Fibroblast of pulmonary artery (primary cell): ENCODE results near the gene TMTC1.
"Not testable (repeated sequence)": the region's sequence is repeated elsewhere in the genome, so short reads cannot be mapped to it uniquely, and the experiment has no call there.

ENCODE experiments used
- DNase-seq: peaks from one replicate; pipeline ENCODE4 v3.0.0-alpha.2; 2010; ENCODE audit warnings: low read depth
- H3K4me3 ChIP-seq: replicated peaks from 2 replicates; pipeline ENCODE4 v1.5.1; 2011; ENCODE audit warnings: low read depth, mild to moderate bottlenecking, control low read depth, low read length, moderate library complexity
- TF ChIP-seq, protein P1 (sequence below): IDR thresholded peaks from 2 replicates; pipeline ENCODE4 v1.5.1; 2011; ENCODE audit warnings: mild to moderate bottlenecking, control low read depth, low read length, inconsistent platforms; ENCODE audit errors: missing control alignments

Gene TMTC1

DNA sequence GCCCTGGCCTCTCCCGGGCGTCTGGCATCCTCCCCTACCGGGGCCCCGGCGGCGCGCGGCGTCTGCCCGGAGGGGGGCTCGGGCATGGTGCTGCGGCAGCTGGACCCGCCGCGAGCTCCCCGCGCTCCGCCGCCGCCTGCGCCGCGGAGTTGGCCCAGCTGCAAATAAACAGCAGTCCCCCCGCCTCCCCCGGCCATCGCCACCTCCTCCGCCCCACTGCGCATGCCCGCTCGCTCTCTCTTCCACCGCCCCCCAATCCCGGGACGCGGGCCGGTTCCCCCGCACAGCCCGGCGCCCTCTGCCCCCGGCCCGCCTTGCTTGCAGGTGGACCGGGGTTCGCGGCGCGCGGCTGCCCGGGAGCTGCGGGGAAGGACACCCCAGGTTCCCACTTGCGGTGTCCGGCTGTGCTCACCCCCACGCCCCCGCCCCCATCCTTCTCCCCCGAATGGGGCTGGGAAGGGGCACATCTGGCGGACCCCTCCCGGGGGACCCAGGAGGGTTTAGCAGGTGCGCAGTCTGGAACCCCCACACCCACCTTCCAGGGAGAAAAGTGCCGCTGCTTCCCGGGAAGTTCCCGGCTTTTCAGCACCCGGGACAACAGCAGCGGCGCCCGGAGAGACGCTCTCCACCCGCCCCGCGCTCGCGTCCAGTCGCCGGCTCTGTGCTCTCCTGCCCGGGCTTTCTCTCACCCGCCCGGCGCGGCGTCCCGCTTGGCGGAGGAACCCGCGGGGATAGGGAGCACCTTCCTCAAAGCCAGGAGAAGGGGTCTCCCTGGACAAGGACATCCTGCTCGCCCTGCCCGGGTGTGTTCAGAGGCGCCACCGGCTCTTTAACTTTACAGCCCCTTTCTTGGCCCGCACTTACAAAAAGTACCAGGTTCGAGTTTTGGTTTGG, at the start of gene TMTC1:
Gene TMTC1, minus strand, starts transcription at position 170 of the 894 bp plus-strand sequence. CDS start 191 bp downstream, outside the sequence.
- peak; percentile 71 for DNase-seq
- TF ChIP-seq, protein P1, sequence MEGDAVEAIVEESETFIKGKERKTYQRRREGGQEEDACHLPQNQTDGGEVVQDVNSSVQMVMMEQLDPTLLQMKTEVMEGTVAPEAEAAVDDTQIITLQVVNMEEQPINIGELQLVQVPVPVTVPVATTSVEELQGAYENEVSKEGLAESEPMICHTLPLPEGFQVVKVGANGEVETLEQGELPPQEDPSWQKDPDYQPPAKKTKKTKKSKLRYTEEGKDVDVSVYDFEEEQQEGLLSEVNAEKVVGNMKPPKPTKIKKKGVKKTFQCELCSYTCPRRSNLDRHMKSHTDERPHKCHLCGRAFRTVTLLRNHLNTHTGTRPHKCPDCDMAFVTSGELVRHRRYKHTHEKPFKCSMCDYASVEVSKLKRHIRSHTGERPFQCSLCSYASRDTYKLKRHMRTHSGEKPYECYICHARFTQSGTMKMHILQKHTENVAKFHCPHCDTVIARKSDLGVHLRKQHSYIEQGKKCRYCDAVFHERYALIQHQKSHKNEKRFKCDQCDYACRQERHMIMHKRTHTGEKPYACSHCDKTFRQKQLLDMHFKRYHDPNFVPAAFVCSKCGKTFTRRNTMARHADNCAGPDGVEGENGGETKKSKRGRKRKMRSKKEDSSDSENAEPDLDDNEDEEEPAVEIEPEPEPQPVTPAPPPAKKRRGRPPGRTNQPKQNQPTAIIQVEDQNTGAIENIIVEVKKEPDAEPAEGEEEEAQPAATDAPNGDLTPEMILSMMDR, result no peak
- H3K4me3 ChIP-seq, result peak within 1 kb of the TSS; percentile 91

DNA sequence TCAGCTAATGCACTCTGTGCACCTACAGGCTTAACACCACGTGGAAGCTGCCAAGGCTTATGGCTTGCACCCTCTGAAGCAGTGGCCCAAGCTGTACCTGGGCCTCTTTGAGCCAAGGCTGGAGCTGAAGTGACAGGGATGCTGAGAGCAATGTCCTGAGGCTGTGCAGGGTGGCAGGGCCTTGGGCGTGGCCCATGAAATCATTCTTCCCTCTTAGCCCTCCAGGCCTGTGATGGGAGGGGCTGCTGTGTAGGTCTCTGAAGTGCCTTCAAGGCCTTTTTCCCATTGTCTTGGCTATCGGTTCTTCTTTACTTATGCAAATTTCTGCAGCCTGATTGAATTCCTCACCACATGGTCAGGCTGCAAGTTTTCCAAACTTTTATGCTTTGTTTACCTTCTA, 47.4 kb upstream of the TMTC1 start:
- H3K4me3 ChIP-seq, result no peak overlapping the region
- no peak for DNase-seq
- TF ChIP-seq, protein P1, result no peak

DNA sequence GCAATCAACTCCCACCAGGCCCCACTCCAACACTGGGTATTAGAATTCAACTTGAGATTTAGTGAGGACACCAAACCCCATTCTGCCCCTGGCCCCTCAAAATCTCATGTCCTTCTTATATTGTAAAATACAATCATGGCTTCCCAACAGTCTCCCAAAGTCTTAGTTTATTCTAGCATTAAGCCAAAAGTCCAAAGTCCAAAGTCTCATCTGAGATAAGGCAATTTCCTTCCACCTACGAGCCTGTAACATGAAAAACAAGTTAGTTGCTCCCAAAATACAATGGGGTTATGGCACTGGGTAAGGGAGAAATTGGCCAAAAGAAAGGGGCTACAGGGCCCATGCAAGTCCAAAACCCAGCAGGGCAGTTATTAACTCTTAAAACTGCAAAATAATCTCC, 46.6 kb upstream of the TMTC1 start:
- DNase-seq, result no peak
- TF ChIP-seq, protein P1, result no peak
- H3K4me3 ChIP-seq, result no peak overlapping the region

DNA sequence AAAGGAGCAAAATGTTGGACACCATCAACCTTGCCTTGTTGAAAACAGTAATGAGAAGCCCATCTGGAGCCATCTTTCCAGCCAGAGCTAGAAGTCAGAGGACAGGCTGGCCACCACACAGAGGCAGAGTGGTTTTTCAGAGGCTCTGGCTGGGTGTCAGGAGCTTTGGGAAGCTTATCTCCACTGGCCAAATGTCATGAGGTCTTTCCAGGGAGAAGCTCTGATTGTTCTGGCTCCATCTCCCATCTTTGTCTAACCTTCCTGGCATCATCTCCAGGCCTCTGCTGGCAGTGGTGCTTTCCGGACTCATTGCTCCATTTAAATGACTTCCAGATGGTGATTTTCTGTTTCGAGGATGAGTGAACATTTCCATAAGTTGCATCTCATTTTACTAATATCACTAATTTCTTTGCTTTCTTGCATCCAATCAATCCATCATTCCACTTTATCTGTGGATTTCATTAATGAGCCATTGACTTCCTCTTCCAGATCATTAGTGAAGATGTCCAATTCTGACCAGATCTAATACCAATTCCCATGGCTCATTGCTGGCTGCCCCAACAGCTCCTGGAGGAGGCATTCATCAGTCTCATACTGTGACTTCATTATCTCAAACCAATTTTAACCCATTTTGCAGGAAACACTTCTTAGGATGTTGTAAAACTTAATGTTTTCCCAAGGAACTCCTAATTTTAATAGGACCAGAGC, 35.3 kb upstream of the TMTC1 start:
- DNase-seq, result peak; percentile 8
- TF ChIP-seq, protein P1, result no peak
- H3K4me3 ChIP-seq, result no peak overlapping the region

DNA sequence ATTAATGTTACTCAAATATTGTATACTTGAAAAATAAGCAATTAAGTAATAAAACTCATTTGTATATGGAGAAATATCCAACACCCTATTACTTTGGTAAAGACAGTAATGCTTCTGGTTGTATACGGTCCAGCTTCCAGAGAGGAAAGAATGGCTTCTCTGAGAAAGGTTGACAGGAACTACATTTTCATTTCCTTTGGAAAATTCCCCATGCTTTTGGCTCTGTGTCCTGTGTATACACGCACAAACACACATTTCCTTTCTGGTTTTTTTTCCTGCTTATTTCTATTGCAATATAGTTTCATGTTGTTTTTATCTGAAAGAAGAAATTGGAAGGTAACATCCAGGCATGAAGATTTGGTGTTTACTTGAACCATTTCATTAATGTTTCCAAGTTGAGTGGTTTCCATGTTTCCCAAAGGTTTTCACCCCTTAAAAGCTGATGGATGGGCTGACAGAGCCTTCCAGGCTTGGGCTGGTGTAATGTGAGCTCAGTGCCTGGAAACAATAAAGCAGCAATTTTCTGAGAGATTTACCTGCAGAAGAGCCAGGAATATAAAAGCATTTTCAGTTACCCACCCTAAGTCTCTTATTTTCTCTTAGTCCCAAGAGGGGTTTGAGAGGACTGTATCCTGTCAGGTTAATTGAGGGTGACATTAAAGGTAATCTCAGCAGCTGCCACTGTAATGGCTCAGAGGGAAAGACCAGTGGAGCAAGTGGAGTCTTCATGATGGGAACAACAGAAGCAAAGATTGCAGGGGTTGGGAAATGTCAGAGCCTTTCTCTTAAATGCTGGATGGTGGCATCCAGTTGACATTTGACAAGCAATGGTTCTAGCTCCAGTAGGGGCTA, 33.4 kb upstream of the TMTC1 start:
- TF ChIP-seq, protein P1, result no peak
- no peak overlapping the region for H3K4me3 ChIP-seq
- DNase-seq, result no peak

DNA sequence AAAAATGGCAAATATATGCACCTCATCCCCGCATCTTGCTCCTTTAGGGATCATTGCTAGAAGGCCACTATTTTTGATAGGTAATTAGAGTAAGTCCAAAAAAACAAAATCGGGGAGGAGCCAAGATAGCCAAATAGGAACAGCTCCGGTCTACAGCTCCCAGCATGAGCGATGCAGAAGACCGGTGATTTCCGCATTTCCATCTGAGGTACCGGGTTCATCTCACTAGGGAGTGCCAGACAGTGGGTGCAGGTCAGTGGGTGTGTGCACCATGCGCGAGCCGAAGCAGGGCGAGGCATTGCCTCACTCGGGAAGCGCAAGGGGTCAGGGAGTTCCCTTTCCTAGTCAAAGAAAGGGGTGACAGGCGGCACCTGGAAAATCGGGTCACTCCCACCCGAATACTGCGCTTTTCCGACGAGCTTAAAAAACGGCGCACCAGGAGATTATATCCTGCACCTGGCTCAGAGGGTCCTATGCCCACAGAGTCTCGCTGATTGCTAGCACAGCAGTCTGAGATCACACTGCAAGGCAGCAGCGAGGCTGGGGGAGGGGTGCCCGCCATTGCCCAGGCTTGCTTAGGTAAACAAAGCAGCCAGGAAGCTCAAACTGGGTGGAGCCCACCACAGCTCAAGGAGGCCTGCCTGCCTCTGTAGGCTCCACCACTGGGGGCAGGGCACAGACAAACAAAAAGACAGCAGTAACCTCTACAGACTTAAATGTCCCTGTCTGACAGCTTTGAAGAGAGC, 26.0 kb upstream of the TMTC1 start:
- not testable (repeated sequence) for DNase-seq, H3K4me3 ChIP-seq
